Measurements from ENCODE around the gene RXRB.
"Not testable (repeated sequence)": the region's sequence is repeated elsewhere in the genome, so short reads cannot be mapped to it uniquely, and the experiment has no call there.

Gene RXRB

DNA sequence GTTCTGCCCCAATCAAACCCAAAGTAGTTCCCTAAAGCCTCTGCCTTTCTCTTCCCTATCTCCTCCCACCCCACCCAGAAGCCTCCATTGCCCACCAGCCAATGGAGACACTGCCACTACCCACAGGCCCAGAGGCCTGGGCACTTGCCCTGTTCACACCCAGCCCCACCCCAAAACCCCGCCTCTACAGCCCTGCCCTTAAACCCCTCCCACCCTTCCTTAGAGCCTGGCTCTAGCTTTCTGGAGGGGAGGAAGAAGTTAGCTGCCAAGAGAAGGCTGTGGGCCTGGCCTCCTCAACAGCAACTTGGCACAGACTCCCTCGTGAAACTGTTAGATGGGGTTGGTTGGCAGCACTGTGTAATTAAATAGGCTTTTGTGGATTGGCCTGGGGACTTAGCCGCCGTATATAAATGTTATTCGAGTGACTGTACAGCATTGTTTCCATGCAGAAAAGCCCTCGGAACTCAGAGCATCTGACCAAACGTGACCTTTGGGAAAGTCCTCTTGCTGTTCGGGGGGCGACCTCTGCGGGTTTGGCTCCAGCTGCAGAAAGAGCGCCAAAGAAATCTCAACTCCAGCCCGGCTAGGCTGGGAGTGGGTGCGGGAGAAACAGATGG is 39.6 kb downstream of the RXRB start:
- no peak for DNase-seq

DNA sequence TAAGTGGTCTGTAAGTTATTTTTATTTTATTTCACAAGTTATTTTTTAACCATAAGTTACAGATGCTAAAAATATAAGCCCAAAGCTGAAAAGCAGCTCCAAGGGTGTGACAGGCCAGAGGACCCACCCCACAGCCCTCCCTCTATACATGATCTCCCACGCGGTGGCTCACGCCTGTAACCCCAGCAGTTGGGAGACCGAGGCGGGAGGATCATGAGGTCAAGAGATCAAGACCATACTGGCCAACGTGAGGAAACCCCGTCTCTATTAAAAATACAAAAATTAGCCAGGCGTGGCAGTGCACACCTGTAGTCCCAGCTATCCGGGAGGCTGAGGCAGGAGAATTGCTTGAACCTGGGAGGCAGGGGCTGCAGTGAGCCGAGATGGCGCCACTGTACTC is 40.4 kb downstream of the RXRB start:
- no peak for DNase-seq

DNA sequence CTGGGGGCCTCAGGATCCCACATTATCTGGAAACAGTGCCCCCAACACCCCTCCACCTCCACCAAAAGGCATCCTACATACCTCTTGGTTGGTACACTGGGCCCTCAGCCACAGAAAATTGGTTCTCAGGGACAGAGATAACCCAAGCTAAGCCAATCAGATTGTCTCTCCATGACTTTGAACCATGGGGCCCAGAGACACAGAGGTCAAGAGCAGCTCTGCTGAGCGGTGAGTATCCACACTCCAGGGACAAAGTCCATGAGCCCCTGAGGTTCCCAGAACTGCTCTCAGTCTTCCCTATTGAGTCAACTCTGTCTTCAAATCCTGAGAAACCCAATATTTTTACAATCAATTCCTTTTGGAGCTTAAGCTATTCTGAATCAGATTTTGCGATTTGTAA is 43.5 kb downstream of the RXRB start:
- no peak for DNase-seq

DNA sequence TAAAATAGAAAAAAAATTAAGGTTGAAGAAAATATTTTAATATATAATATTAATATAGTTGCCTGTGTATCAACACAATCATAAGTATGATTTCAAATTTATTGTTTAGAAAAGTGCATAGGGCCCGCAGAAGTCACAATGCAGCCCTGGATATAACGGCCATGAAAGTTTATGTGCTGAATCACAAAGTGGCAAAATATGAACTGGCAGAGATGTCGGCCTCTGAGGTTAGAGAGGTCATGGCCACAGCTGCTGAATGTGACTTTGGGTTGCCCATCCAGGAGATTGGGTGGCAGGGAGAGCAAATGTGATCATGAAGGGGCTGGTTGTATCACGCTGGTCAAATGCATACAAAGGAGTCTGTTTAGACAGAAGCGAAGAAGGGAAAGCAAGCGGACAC is 43.9 kb downstream of the RXRB start:
- DNase-seq: no peak

DNA sequence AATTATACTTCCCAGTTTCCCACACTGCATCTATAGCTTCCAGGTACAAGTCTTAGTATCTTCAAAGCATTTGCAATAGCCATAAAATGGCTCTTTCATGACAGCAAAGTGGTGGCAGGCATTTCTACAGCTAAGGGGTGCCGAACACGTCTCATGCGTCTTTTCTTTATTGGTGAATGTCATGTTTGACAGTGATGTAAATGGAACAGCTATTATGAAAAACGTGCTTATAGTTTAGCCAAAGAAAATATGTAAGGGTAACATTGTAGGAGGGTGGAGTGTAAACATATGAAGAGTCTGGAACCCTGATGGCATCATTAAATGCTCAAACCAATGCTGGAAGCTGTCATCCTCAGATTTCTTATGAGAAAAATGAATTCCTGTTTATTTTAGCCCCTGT is 46.1 kb downstream of the RXRB start:
- DNase-seq: no peak

DNA sequence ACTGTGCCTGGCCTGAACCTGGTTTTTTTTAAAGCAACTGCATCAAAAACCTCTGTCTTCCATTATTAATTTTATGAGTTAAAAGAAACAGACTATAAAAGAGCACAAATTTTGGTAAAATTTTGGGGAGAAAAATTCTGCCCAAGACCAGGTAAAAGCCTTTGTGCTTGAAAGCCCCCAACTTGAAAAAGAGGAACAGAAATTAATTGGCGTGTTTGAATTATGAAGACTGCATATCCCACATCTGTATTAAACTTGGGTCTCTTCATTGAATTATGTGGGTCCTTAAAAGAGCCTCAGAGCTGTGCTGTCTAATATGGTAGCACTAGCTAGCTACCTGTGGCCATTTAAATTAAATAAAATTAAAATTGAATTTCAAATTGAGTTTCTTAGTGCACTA is 49.4 kb downstream of the RXRB start:
- no peak for DNase-seq

DNA sequence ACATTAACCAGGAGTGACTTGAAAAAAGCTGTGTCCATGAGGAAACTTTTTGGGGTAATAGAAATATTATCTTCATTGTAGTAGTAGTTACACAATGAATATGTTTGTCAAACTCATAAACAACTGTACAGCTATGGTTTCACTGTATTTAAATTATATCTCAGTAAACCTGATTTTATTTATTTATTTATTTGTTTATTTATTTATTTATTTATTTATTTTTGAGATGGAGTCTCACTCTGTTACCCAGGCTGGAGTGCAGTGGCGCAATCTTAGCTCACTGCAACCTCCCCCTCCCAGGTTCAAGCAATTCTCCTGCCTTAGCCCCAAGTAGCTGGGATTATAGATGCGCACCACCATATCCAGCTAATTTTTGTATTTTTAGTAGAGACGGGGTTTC is 49.9 kb downstream of the RXRB start:
- DNase-seq: not testable (repeated sequence)

DNA sequence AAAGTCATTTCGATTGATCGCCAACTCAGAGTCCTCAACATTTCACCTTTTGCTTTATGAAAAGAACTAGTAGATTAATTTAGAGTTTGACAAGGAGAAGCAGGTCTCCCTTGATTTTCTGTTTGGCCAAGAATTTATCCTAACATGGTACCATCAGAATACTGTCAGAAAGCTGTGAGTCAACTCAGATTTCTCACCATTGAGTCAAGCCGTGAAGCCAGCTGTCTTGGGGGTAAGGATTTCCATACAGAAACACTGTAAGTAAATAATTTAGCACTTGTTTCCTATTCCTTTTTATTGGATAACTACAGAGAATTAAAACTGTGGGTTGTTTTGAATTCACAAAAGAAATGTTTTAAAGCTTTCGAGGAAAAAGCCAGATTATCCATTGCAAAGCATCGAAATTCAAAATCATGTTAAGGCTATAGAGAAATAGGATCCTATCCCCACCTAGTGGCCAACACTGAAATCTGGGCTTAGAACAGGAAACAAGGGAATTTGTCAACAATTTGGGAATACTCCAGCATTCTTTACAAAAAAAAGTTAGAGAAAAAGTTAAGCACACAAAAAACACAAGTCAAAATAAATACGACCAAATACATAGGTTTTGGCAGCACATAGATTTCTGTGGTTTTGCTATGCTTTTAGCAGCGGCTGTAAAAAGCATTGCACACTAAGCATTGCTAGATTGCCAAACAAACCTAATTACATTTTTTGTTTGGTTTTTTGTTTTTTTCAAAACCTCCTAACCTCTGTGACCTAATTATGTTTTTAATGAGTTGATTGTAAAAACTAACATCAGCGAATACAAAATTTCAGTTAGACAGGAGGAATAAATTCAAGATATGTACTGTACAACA is 52.4 kb downstream of the RXRB start:
- DNase-seq: no peak

DNA sequence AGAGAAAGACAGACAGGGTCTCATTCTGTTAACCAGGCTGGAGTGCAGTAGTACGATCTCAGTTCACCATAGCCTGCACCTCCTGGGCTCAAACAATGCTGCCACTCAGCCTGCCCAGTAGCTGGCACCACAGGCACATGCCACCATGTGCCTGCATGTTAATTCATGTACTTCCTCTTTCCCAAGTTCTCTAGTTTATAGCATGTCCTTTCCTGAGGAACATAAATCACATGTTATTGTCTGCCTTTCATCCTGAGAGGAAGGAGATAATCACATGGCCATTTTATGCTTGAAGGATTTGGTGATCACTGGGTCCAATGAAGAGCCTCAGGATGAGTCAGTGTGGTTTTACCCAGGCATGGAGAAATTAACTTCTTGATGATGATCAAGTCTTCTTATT is 56.1 kb downstream of the RXRB start:
- DNase-seq: no peak

Data from SHP77 (cell line).